ENCODE measurements around the gene UBR1.
"Not testable (repeated sequence)": the region's sequence is repeated elsewhere in the genome, so short reads cannot be mapped to it uniquely, and the experiment has no call there.

Gene UBR1

DNA sequence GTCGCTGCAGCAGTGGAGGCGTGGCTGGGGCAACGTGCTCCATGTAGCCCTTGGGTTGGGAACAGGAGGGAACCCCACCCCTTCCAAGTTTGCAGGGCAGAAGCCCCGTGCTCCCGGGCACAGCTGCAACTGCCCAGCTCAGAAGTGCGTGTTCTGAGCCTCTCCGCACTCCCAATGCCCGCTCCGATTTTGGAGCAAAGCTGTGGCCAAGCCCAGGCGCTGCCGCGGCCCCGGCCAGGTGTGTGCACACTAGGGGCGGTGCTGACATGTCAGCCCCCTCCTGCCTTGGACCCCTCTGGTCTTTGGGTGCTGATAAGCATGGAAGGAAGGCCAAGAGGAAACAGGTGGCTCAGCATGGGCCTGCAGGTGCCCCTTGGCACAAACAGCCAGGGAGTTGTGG is 97.7 kb downstream of the UBR1 start:
- Histone ChIP-seq H3K27ac (replicated peaks) (no peak overlapping the region), H3K27me3 (ENCODE audit: insufficient read depth, poor library complexity, severe bottlenecking) (no peaks in the 10 kb centered on the region), H3K4me3 (replicated peaks; ENCODE audit: insufficient read depth, low read length) (no peak overlapping the region)
- TF ChIP-seq POLR2AphosphoS5 (IDR thresholded peaks at IDR 0.05; ENCODE audit: low read depth) (no peak), SPI1 (IDR thresholded peaks at IDR 0.05; ENCODE audit: borderline replicate concordance, low read depth) (no peak), GABPA (IDR thresholded peaks at IDR 0.05; ENCODE audit: low read depth) (no peak)
- TF ChIP-seq, protein P1, sequence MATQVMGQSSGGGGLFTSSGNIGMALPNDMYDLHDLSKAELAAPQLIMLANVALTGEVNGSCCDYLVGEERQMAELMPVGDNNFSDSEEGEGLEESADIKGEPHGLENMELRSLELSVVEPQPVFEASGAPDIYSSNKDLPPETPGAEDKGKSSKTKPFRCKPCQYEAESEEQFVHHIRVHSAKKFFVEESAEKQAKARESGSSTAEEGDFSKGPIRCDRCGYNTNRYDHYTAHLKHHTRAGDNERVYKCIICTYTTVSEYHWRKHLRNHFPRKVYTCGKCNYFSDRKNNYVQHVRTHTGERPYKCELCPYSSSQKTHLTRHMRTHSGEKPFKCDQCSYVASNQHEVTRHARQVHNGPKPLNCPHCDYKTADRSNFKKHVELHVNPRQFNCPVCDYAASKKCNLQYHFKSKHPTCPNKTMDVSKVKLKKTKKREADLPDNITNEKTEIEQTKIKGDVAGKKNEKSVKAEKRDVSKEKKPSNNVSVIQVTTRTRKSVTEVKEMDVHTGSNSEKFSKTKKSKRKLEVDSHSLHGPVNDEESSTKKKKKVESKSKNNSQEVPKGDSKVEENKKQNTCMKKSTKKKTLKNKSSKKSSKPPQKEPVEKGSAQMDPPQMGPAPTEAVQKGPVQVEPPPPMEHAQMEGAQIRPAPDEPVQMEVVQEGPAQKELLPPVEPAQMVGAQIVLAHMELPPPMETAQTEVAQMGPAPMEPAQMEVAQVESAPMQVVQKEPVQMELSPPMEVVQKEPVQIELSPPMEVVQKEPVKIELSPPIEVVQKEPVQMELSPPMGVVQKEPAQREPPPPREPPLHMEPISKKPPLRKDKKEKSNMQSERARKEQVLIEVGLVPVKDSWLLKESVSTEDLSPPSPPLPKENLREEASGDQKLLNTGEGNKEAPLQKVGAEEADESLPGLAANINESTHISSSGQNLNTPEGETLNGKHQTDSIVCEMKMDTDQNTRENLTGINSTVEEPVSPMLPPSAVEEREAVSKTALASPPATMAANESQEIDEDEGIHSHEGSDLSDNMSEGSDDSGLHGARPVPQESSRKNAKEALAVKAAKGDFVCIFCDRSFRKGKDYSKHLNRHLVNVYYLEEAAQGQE (IDR thresholded peaks at IDR 0.05; ENCODE audit: insufficient replicate concordance, low read depth) = no peak
- TF ChIP-seq, protein P2, sequence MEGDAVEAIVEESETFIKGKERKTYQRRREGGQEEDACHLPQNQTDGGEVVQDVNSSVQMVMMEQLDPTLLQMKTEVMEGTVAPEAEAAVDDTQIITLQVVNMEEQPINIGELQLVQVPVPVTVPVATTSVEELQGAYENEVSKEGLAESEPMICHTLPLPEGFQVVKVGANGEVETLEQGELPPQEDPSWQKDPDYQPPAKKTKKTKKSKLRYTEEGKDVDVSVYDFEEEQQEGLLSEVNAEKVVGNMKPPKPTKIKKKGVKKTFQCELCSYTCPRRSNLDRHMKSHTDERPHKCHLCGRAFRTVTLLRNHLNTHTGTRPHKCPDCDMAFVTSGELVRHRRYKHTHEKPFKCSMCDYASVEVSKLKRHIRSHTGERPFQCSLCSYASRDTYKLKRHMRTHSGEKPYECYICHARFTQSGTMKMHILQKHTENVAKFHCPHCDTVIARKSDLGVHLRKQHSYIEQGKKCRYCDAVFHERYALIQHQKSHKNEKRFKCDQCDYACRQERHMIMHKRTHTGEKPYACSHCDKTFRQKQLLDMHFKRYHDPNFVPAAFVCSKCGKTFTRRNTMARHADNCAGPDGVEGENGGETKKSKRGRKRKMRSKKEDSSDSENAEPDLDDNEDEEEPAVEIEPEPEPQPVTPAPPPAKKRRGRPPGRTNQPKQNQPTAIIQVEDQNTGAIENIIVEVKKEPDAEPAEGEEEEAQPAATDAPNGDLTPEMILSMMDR (IDR thresholded peaks at IDR 0.05; ENCODE audit: insufficient read depth, low read length) = no peak
- no peak for DNase-seq (ENCODE audit: low read depth in 1 of 2, low spot score in 1 of 2)

DNA sequence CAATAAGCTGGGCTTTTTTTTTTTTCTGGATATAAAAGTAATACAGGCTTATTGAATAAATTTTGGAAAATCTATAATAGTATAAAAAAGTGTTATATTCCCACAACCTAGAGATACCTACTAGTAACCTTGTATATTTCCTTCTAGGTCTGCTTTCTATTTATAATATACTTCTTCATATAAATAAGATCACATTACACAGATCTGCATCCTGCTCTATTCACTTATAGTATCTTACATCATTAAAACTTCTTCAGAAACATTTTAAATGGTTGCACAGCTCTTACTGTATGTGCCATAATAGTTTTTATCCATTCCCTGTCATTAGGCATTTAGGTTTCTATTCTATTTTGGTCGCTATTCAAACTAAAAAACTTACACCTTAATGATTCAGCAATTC is 98.3 kb downstream of the UBR1 start:
- no peaks in the 10 kb centered on the region for H3K27me3 ChIP-seq (ENCODE audit: insufficient read depth, poor library complexity, severe bottlenecking)
- DNase-seq (ENCODE audit: low read depth in 1 of 2, low spot score in 1 of 2) = no peak
- TF ChIP-seq, protein P1 (IDR thresholded peaks at IDR 0.05; ENCODE audit: insufficient replicate concordance, low read depth) = no peak
- TF ChIP-seq GABPA (IDR thresholded peaks at IDR 0.05; ENCODE audit: low read depth) (no peak), SPI1 (IDR thresholded peaks at IDR 0.05; ENCODE audit: borderline replicate concordance, low read depth) (no peak), POLR2AphosphoS5 (IDR thresholded peaks at IDR 0.05; ENCODE audit: low read depth) (no peak)
- TF ChIP-seq, protein P2 (IDR thresholded peaks at IDR 0.05; ENCODE audit: insufficient read depth, low read length) = no peak
- no peak overlapping the region for H3K4me3 ChIP-seq (replicated peaks; ENCODE audit: insufficient read depth, low read length)
- H3K27ac ChIP-seq (replicated peaks) = no peak overlapping the region

DNA sequence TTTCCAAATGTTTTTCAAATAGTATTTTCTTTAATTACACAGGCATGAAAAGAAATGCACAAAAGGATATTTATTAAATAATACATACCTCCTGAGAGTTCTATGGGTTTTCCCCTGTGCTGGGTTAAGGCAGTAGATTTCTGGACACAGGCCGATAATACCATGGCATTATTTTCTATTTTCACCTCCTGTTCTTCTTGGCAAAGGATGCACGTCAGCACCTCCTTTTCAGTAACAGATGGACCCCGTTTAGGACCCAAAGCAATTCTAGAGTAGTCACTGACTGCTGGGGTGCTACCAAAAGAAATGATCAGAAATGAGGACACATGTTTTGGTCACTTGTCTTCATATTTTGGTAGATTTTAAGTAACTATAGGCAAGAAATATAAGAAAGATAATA is 98.8 kb downstream of the UBR1 start:
- H3K27me3 ChIP-seq (ENCODE audit: insufficient read depth, poor library complexity, severe bottlenecking) = no peaks in the 10 kb centered on the region
- TF ChIP-seq, protein P2 (IDR thresholded peaks at IDR 0.05; ENCODE audit: insufficient read depth, low read length) = no peak
- TF ChIP-seq SPI1 (IDR thresholded peaks at IDR 0.05; ENCODE audit: borderline replicate concordance, low read depth) = no peak
- TF ChIP-seq GABPA (IDR thresholded peaks at IDR 0.05; ENCODE audit: low read depth) = no peak
- no peak for TF ChIP-seq POLR2AphosphoS5 (IDR thresholded peaks at IDR 0.05; ENCODE audit: low read depth)
- TF ChIP-seq, protein P1 (IDR thresholded peaks at IDR 0.05; ENCODE audit: insufficient replicate concordance, low read depth) = no peak
- DNase-seq (ENCODE audit: low read depth in 1 of 2, low spot score in 1 of 2) = no peak
- no peak overlapping the region for H3K4me3 ChIP-seq (replicated peaks; ENCODE audit: insufficient read depth, low read length)
- no peak overlapping the region for H3K27ac ChIP-seq (replicated peaks)

DNA sequence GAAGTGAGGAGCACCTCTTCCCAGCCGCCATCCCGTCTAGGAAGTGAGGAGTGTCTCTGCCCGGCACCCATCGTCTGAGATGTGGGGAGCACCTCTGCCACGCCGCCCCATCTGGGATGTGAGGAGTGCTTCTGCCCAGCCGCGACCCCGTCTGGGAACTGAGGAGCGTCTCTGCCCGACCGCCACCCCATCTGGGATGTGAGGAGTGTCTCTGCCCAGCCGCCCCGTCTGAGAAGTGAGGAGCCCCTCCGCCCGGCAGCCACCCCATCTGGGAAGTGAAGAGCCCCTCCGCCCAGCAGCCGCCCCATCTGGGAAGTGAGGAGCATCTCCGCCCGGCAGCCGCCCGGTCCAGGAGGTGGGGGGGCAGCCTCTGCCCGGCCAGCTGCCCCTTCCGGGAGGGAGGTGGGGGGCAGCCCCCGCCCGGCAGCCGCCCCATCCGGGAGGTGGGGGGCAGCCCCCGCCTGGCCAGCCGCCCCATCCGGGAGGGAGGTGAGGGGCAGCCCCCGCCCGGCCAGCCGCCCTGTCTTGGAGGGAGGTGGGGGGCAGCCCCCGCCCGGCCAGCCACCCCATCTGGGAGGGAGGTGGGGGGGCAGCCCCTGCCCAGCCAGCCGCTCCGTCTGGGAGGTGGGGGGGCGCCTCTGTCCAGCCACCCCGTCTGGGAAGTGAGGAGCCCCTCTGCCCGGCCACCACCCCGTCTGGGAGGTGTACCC is 100.8 kb downstream of the UBR1 start:
- H3K27ac ChIP-seq (replicated peaks); DNase-seq (ENCODE audit: low read depth in 1 of 2, low spot score in 1 of 2); H3K4me3 ChIP-seq (replicated peaks; ENCODE audit: insufficient read depth, low read length); H3K27me3 ChIP-seq (ENCODE audit: insufficient read depth, poor library complexity, severe bottlenecking): not testable (repeated sequence)
